Measurements from ENCODE around the gene IFITM1.
"Not testable (repeated sequence)": the region's sequence is repeated elsewhere in the genome, so short reads cannot be mapped to it uniquely, and the experiment has no call there.

DNA sequence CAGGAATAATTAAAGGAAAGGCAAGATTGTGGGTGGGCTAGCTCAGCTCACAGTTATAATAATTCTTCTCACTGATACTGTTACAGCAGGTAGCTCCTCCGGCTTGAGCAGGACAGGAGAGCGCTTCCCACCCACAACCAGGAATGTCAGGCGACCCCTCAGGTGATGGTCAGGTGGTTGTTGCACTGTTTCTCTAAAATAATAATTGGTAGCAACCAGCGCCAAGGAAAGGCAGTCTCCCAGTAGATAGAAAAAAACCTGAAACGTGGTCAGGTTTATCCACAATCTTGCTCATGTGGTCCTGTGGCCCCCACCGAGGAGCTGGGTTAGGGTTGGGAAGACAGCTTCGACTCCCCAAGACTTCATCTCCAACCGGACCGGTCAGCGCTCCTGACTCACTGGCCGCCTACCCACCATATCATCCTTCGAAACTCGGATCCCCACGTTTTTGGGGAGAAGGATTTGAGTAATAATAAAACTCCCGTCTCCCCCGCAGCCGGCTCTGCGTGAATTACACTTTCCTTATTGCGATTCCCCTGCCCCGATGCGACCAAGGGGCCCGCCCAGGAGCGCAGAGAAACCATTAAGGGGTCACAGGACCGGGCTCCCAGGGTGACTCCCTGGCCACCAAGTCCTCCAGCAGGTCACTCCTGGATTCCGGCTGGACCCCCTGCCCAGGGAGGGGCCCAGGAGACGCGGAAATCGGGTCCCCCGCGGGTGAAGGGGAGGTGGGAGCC, 4.0 kb downstream of the IFITM1 start:
- TF ChIP-seq, protein P1, sequence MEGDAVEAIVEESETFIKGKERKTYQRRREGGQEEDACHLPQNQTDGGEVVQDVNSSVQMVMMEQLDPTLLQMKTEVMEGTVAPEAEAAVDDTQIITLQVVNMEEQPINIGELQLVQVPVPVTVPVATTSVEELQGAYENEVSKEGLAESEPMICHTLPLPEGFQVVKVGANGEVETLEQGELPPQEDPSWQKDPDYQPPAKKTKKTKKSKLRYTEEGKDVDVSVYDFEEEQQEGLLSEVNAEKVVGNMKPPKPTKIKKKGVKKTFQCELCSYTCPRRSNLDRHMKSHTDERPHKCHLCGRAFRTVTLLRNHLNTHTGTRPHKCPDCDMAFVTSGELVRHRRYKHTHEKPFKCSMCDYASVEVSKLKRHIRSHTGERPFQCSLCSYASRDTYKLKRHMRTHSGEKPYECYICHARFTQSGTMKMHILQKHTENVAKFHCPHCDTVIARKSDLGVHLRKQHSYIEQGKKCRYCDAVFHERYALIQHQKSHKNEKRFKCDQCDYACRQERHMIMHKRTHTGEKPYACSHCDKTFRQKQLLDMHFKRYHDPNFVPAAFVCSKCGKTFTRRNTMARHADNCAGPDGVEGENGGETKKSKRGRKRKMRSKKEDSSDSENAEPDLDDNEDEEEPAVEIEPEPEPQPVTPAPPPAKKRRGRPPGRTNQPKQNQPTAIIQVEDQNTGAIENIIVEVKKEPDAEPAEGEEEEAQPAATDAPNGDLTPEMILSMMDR (conservative IDR thresholded peaks at IDR 0.05; ENCODE audit: low read length): not testable (repeated sequence)
- TF ChIP-seq EZH2phosphoT487 (IDR thresholded peaks at IDR 0.05; ENCODE audit: borderline replicate concordance, low read depth, low read length): not testable (repeated sequence)

All from OCI-LY7 (cell line).